Measurements from ENCODE around the gene ZNF668.

The ZNF668 gene

DNA sequence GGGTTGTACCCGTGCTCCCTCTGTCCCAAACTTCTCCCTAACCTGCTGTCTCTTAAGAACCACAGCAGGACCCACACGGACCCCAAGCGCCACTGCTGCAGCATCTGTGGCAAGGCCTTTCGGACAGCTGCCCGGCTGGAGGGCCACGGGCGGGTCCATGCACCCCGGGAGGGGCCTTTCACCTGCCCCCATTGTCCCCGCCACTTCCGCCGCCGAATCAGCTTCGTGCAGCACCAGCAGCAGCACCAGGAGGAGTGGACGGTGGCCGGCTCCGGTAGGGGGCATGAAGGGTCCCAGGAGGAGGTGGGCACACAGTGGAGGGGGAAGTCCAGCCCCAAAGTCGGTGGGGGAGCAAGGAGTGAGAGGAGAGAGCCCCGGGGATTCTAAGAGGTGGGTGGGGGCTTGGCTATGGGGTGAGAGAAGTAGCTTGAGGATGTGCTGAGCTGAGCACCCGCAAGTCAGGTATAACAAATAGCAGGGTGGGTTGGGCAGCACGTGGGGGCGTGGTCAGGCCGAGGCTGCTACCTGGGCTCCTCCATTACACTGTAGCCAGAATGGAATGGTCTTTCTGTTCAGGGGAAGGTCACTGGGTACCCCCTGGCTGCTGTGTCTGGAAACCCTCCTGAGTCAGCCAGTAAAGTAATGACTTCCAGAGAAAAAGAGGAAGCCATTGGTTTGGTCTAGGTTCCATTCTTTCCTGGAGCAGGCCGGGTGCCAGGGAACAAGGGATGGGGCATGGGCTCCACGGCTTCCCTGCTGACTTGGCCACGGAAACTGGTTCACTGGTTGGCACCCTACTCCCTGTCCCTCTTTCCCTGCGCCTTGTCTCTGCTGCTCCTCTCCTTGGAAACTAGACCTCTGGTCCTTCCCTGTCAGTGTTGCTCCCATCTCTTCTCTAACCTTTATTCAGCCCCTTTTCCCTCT, 7.7 kb upstream of the ZNF668 start:
- no peak for DNase-seq

DNA sequence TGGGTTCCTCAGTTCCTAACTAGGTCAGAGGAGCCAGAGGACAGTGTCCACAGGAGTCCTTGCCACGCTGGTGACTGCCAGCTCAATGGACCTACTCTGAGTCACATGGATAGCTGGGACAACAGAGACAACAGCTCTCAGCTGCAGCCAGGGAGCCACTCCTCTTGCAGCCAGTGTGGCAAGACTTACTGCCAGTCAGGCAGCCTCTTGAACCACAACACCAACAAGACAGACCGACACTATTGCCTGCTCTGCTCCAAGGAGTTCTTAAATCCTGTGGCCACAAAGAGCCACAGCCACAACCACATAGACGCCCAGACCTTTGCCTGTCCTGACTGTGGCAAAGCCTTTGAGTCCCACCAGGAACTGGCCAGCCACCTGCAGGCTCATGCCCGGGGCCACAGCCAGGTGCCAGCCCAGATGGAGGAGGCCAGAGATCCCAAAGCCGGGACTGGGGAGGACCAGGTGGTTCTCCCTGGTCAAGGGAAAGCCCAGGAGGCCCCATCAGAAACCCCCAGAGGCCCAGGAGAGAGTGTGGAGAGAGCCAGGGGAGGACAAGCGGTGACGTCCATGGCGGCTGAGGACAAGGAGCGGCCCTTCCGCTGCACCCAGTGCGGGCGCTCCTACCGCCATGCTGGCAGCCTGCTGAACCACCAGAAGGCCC, 6.8 kb upstream of the ZNF668 start:
- DNase-seq = no peak

DNA sequence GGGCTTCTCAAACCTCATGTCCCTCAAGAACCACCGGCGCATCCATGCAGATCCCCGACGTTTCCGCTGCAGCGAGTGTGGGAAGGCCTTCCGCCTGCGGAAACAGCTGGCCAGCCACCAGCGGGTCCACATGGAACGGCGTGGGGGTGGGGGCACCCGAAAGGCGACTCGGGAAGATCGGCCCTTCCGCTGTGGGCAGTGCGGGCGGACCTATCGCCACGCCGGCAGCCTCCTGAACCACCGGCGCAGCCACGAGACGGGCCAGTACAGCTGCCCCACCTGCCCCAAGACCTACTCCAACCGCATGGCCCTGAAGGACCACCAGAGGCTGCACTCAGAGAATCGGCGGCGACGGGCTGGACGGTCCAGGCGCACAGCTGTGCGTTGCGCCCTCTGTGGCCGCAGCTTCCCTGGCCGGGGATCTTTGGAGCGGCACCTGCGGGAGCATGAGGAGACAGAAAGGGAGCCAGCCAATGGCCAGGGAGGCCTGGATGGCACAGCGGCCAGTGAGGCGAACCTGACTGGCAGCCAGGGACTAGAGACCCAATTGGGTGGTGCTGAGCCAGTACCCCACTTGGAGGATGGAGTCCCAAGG, 6.1 kb upstream of the ZNF668 start:
- no peak for DNase-seq

DNA sequence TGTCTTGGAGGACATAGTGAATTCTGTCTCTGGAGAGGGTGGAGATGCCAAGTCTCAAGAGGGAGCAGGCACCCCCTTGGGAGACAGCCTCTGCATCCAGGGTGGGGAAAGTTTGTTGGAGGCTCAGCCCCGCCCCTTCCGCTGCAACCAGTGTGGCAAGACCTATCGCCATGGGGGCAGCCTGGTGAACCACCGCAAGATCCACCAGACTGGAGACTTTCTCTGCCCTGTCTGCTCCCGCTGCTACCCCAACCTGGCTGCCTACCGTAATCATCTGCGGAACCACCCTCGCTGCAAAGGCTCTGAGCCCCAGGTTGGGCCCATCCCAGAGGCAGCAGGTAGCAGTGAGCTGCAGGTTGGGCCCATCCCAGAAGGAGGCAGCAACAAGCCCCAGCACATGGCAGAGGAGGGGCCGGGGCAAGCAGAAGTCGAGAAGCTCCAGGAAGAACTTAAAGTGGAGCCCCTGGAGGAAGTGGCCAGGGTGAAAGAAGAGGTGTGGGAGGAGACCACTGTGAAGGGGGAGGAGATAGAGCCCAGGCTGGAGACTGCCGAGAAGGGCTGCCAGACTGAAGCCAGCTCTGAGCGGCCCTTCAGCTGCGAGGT, 5.4 kb upstream of the ZNF668 start:
- no peak for DNase-seq

DNA sequence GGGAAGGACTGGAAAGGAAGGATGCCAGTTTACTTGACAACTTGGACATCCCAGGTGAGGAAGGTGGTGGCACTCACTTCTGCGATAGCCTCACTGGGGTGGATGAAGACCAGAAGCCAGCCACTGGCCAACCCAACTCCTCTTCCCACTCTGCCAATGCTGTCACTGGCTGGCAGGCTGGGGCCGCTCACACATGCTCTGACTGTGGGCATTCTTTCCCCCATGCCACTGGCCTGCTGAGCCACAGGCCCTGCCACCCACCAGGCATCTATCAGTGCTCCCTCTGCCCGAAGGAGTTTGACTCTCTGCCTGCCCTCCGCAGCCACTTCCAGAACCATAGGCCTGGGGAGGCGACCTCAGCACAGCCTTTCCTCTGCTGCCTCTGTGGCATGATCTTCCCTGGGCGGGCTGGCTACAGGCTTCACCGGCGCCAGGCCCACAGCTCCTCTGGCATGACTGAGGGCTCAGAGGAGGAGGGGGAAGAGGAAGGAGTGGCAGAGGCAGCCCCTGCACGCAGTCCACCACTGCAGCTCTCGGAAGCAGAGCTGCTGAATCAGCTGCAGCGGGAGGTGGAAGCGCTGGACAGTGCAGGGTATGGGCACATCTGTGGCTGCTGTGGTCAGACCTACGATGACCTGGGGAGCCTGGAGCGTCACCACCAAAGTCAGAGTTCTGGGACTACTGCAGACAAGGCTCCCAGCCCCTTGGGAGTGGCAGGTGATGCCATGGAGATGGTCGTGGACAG, 4.7 kb upstream of the ZNF668 start:
- DNase-seq = no peak

DNA sequence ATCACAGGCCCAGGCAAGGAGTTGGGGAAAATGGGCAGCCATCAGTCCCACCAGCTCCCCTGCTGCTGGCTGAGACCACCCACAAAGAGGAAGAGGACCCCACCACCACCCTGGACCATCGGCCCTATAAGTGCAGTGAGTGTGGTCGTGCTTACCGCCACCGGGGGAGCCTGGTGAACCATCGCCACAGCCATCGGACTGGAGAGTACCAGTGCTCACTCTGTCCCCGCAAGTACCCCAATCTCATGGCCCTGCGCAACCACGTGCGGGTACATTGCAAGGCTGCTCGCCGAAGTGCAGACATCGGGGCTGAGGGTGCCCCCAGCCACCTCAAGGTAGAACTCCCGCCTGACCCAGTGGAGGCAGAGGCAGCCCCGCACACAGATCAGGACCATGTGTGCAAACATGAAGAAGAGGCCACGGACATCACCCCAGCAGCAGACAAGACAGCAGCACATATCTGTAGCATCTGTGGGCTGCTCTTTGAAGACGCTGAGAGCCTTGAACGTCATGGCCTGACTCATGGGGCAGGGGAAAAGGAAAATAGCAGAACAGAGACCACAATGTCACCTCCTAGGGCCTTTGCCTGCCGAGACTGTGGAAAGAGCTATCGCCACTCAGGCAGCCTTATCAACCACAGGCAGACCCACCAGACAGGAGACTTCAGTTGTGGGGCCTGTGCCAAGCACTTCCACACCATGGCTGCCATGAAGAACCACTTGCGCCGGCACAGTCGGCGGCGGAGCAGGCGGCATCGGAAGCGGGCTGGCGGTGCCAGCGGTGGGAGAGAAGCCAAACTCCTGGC, 3.8 kb upstream of the ZNF668 start:
- no peak for DNase-seq

DNA sequence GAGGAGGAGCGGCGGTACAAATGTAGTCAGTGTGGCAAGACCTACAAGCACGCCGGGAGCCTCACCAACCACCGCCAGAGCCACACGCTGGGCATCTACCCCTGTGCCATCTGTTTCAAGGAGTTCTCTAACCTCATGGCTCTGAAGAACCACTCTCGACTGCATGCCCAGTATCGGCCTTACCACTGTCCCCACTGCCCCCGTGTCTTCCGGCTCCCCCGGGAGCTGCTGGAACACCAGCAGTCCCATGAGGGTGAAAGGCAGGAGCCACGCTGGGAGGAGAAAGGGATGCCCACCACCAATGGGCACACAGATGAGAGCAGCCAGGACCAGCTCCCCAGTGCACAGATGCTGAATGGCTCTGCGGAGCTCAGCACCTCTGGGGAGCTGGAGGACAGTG, 3.0 kb upstream of the ZNF668 start:
- DNase-seq = no peak

DNA sequence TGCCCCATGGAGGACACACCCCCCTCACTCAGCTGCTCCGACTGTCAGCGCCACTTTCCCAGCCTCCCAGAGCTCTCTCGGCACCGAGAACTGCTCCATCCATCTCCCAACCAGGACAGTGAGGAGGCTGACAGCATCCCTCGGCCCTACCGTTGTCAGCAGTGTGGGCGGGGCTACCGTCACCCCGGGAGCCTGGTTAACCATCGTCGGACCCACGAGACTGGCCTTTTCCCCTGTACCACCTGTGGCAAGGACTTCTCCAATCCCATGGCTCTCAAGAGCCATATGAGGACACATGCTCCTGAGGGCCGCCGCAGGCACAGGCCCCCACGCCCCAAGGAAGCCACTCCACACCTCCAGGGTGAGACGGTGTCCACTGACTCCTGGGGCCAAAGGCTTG, 2.3 kb upstream of the ZNF668 start:
- DNase-seq = no peak

DNA sequence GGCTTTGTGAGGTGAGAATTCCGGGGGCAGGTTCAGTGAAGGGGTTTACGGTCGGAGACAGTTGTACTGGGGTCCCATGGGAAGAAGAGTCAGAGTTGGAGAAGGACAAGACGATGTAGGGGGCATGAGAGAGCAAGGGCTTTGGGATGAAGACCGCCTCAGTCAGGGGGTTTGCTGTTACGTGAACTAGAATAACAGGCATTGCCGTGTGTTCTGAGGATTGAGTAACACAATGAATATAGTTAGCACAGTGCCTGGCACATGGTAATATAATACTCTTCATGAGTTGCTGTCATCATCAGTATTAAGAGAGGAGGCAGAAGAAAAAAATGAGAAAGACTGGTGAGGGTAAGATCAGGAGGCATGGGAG, 759 bp upstream of the ZNF668 start:
- no peak for DNase-seq

DNA sequence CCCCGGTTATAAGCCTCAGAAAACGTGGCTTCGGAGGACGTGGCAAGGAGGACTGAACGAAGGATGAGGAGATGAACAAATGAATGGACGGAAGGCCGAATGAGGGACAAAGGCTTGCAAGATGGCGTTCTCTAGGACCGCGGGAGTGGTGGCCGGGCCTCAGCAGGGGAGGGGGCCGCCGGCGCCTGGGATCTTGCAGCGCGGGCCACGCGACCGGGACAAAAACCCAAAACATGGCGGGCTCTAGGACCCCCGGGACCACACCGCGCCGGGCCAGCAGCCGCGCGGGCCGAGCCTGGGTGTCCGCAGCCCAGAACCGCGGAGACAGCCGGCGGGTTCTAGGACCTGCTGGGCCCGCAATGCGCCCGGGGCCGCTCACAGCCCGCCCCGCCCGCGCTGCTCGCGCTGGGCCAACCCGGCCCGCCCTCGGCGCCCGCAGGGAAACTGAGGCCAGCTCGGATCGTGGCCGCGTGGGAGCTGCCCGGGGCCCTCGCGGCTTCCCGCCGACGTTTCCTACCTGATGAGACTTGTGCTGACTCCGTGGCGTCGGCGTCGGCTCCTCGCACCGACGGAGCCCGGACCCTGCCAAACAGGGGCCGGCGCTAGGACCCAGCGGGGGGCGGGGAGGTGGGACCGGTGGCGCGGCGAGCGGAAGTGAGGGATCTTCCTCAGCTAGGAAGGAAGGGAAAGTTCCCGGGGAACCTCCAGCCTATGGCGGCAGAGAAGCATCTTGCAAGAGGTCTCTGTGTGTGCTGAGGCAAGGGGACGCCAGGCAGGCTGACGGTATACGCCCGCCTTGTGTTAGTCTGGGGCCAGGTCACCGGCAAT, 684 bp downstream of the ZNF668 start:
- peak; percentile 67 to 88 for DNase-seq

DNA sequence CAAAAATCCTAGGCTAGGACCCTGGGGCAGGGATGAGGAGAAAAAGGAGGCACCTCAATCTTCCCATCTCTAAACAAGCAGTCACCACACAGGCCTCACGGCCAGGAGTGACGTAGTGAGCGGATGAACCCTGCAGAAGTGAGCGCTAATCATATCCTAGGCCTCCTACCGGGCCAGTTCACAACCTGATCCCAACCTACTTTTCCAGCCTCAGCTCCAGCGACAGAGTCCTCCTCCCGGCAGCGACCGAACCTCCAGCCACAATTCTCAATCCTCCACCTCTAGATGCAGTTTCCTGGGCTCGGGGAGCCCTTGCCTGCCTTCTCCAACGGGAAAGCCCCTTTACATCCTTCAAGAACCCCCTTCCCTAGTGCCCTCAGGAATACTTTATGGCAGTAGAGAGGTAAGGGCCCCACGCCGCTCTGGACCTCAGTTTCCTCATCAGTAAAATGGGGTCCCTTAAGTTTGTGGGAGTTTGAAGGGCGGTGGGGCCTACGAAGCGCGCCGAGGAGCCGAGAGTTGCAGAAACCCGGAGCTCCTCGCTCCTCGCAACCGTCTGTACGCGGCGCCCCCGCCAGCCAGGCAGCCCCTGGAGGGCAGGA, 1.4 kb downstream of the ZNF668 start:
- DNase-seq = peak in 1 of 2 donors; percentile 73

DNA sequence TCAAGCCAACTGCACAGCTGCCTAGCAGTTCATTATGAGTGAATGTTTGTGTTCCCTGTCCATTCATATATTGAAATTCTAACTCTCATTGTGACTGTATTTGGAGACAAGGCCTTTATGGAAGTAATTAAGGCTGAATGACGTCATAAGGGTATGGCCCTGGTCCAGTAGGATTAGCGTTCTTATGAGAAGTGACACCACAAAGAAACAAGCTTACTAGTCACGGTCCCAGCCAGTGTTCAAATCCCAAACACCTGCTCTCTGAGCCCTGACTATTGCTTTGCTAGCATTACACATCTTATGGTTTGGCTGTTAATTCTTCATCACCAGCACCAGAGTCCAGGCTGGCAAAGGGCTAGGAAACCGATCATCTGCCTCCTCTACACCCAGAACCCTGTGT, 2.2 kb downstream of the ZNF668 start:
- DNase-seq = no peak

DNA sequence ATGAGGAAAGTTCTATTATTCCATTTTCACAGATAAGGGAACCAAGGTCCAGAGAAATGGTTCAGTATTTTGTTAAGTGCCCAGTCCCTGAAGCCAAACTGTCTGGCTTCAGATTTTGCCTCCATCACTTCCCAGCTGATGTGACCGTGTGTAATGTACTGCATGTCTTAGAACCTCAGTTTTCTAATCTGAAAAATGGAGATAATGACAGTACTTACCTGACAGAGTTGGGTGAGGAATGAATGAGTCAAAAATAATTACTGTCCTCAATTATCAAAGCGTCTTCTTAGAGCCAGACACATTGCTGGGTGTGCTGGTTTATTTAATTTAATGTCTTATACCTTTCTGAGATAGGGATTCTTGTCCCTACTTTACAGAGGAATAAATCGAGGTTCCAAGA, 6.7 kb downstream of the ZNF668 start:
- DNase-seq = no peak

DNA sequence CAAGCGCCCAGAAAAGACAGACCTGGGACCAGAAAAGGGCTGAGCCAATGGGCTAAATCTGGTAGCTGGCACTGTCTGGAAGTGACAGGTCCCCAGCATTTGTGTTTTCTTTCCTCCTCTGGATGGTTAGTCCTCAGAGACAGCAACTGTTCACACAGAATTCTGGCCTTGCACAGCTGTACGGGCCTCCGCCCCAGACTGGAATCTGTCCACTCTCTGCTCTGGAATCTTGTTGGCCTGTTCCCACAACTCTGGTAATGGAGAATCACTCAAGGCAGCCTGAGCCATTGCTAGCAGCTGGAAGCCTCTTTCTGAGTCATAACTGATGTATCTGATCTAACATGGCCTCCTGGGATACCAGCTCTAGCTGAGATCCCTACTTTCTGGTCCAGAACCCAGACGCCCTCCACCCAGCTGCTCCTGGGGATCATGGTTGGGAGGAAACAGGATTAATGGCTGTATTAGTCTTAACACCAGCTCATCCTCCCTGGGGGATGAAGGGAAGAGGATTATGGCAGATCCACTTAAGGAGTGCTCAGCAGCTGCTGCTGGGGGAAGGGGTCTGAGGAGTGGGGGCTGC, 9.1 kb downstream of the ZNF668 start:
- DNase-seq = no peak

DNA sequence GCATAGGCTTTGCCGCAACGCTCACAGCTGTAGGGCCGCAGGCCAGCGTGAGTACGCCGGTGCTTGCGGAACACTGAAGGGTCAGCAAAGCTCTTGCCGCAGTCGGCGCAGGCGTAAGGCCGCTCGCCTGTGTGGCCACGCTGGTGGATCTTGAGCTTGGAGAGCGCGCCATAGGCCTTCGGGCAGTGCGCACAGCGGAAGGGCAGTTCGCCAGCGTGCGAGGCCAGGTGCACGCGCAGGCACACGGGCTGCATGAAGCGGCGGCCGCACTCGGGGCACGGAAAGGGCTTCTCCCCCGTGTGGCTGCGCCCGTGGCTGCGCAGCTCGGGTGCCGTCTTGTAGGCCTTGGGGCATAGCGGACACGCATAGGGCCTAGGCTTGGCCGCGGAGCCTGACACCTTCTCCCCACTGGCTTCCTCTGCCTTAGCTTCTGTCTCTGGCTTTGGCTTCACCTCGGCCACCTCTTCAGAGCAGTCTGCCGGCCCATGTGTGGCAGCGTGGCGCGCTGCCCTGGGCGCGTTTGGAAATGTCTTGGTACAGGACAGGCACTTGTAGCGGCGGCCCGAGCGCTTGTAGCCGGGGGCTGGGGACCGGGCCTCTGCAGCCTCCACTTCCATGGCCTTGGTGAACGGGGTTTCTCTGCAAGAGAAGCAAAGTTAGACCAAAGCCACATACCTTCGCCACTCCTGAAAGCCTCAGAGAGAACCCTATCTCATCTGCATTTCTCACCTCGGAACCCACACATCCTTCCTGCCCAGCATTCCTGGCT, 10.0 kb downstream of the ZNF668 start:
- DNase-seq = no peak

DNA sequence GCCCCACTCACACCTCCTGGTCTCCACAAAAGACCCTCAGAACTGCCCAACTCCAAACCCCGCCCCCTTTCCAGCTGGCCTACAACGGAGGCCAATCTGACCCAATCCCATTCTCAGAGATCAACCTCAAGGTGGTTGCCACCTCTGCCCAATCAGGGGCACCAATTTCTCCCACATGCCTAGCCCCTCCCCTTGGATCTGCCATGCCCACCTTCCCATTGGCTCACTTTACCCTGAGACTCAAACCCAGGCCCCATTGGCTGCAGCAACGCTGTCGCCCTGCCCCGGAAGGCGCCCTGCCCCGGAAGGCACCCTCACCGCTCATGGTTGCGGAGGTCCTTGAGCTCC, 10.6 kb downstream of the ZNF668 start:
- no peak for DNase-seq

DNA sequence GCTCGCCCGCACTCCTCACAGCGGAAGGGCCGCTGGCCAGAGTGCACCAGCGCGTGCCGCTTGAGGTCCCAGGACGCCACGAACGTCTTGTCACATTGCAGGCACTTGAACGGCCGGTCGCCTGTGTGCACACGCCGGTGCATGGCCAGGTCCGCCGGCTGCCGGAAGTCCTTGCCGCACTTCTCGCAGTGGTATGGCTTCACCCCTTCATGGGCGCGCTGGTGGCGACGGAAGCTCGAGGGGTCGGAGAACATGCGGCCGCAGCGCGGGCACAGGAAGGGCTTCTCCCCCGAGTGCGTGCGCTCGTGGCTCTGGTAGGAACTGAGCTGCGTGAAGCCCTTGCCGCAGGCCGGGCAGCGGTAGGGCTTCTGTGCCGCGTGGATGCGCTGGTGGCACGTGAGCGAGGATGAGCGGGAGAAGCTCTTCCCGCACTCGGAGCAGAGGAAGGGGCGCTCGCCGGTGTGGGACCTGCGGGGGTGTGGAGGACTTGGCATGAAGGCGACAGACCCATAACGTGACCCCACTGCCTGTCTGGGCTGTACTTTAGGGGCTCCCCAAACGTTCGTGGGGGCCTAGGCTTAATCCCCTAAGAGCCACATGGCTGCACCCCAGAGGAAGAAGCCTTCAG, 12.1 kb downstream of the ZNF668 start:
- DNase-seq = no peak

DNA sequence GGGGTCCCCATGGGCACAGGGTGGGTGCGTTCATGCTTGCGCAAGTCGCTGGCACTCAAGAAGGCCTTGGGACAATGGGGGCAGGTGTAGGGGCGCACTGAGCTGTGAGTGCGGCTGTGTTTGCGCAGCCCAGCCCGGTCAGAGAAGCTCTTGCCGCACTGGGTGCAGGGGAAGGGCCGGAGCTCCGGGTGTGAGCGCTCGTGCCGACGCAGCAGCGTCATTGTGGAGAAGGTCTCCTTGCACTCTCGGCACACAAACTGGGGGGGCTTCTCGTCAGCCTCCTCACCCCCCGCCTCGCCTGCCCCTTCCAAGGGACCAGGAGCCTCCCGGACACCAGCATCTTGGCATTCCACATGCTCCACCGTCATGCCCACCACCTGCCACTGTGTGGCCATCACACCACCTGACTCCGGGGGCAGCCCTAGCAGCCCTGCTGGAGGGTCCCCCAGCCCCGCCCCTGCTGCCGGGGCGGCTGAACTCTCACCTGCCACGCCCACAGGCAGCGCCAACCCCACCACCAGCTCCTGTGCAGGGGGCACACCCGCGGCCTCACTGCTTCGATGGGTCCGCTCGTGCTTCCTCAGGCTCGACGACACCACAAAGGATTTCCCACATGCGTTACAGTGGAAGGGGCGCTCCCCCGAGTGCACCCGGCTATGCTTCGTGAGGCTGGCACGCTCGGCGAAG, 12.8 kb downstream of the ZNF668 start:
- no peak for DNase-seq

DNA sequence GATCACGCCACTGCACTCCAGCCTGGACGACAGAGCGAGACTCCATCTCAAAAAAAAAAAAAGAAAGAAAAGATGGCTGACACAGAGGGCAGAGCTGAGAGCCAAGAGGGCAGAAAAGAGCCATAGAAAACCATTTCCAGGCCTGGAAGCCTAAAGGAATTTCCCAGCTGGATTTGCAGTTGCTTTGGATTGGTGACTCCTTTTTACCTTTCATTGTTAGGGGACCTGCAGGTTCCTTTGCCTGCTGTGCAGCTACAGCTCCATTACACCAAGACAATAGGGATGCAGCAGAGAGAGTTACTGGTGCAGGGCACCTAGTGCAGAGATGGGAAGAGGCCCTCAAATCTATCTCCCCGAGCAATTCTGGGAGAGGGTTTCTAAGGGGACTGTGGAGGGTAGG, 18.4 kb downstream of the ZNF668 start:
- DNase-seq = no peak
